Brain pericyte (primary cell): ENCODE measurements around the gene ADK.
"Not testable (repeated sequence)": the region's sequence is repeated elsewhere in the genome, so short reads cannot be mapped to it uniquely, and the experiment has no call there.

Source experiments
- DNase-seq: peaks from one replicate; pipeline ENCODE4 v3.0.0-alpha.2; 2012; ENCODE audit warnings: low read depth, low spot score

ADK gene

GRCh38 chr10:74419958-74420375 lies 268.9 kb downstream of the ADK start:
- DNase-seq: no peak

GRCh38 chr10:74424565-74424964 lies 273.5 kb downstream of the ADK start:
- no peak for DNase-seq

GRCh38 chr10:74425456-74426001 lies 274.5 kb downstream of the ADK start:
- no peak for DNase-seq

GRCh38 chr10:74431816-74432215 lies 280.8 kb downstream of the ADK start:
- DNase-seq: no peak

GRCh38 chr10:74432841-74433594 lies 282.0 kb downstream of the ADK start:
- DNase-seq: no peak

- DNase-seq: no peak
Measured at GRCh38 chr10:74433595-74433956, 282.6 kb downstream of the ADK start.

- DNase-seq: no peak
Measured at GRCh38 chr10:74433993-74434392, 283.0 kb downstream of the ADK start.

- DNase-seq: no peak
Measured at GRCh38 chr10:74434547-74434946, 283.5 kb downstream of the ADK start.

- no peak for DNase-seq
Measured at GRCh38 chr10:74436523-74437170, 285.6 kb downstream of the ADK start.

- DNase-seq: no peak
Measured at GRCh38 chr10:74437822-74438221, 286.8 kb downstream of the ADK start.

- DNase-seq: no peak
Measured at GRCh38 chr10:74439213-74439612, 288.2 kb downstream of the ADK start.

- DNase-seq: no peak
Measured at GRCh38 chr10:74445493-74445892, 294.5 kb downstream of the ADK start.

GRCh38 chr10:74450602-74451001 lies 299.6 kb downstream of the ADK start:
- DNase-seq: no peak

GRCh38 chr10:74451127-74451829 lies 300.3 kb downstream of the ADK start:
- no peak for DNase-seq

- DNase-seq: no peak
Measured at GRCh38 chr10:74453169-74453568, 302.1 kb downstream of the ADK start.

- DNase-seq: not testable (repeated sequence)
Measured at GRCh38 chr10:74457478-74457877, 306.5 kb downstream of the ADK start.

GRCh38 chr10:74460812-74461211 lies 309.8 kb downstream of the ADK start:
- no peak for DNase-seq

GRCh38 chr10:74474022-74474713 lies 323.1 kb downstream of the ADK start:
- no peak for DNase-seq

- not testable (repeated sequence) for DNase-seq
Measured at GRCh38 chr10:74476162-74476706, 325.2 kb downstream of the ADK start.

GRCh38 chr10:74480778-74481177 lies 329.8 kb downstream of the ADK start:
- no peak for DNase-seq

GRCh38 chr10:74483356-74483755 lies 332.3 kb downstream of the ADK start:
- DNase-seq: no peak

- DNase-seq: no peak
Measured at GRCh38 chr10:74485283-74485682, 334.3 kb downstream of the ADK start.
